Activated CD4-positive, alpha-beta memory T cell treated with anti-CD3 and anti-CD28 coated beads, Interleukin-2, amount 10 ng/mL, durations not matched to agents 7 days and 5 days (primary cell): ENCODE results near the gene RAC2. TPM values are rescaled to one million over a fixed set of nuclear protein-coding genes. Genes with fewer than 3 reads are reported as not detected.

ENCODE experiments used
- CTCF ChIA-PET: fragments of 350-600 bp; sonication (Branson Sonifier 250); formaldehyde crosslinking; loops from one replicate; lab custom pipeline; 2021; ENCODE audit warnings: antibody characterized with exemption, inconsistent platforms; lab: Charles Lee
- POLR2A ChIA-PET: fragments of 350-600 bp; sonication (Branson Sonifier 250); formaldehyde crosslinking; loops from one replicate; lab custom pipeline; 2021; ENCODE audit warnings: antibody characterized with exemption; lab: Charles Lee
- DNase-seq: peaks from one replicate; pipeline ENCODE4 v3.0.0-alpha.2; 2020
- H3K27ac Mint-ChIP-seq: one replicate; pipeline ENCODE4 v1.8.0; 2021; ENCODE audit warnings: mild to moderate bottlenecking, mixed read lengths
- H3K27me3 Mint-ChIP-seq: one replicate; pipeline ENCODE4 v1.8.0; 2021; ENCODE audit warnings: mixed read lengths
- H3K36me3 Mint-ChIP-seq: one replicate; pipeline ENCODE4 v1.8.0; 2021; ENCODE audit warnings: low read depth, mixed read lengths
- H3K4me1 Mint-ChIP-seq: one replicate; pipeline ENCODE4 v1.8.0; 2021; ENCODE audit warnings: mixed read lengths
- H3K4me3 Mint-ChIP-seq: one replicate; pipeline ENCODE4 v1.8.0; 2021; ENCODE audit warnings: mild to moderate bottlenecking, mixed read lengths
- H3K9me3 Mint-ChIP-seq: one replicate; pipeline ENCODE4 v1.8.0; 2021; ENCODE audit warnings: mixed read lengths
- total RNA-seq, 2 experiments: library from RNA; stranded (reverse); gene quantifications; one replicate each; pipeline ENCODE4 v1.2.3, GENCODE V29; 2021

Gene RAC2
- total RNA-seq, 2 experiments from 2014 or later, result 984 to 1,005 TPM

GRCh38 chr22:37212174-37212906, 31.7 kb downstream of the RAC2 start, which contains the start of gene SSTR3:
Gene SSTR3, minus strand, starts transcription at chr22:37212477. Its CDS starts 4,674 bp downstream, at chr22:37207803.
- Mint-ChIP-seq H3K4me3 (no peak within 1 kb of the TSS), H3K27ac (no peak within 1 kb of the TSS), H3K4me1 (peaks cover 5% of the 10 kb centered on the region), H3K9me3 (no peaks in the 10 kb centered on the region), H3K36me3 (no peaks in the 10 kb centered on the region), H3K27me3 (no peaks in the 10 kb centered on the region)
- CTCF ChIA-PET, result interaction anchor here (0.6 to 1.7 kb wide), 2 partner anchors 13 kb away, joined by 3 to 5 read pairs; no protein-coding TSS in a partner anchor
- POLR2A ChIA-PET, result interaction anchor here (1.4 kb wide), 1 partner anchor 13 kb away, joined by 3 read pairs; no protein-coding TSS in a partner anchor
- DNase-seq, result no peak

GRCh38 chr22:37211866-37212173, 32.2 kb downstream of the RAC2 start:
- ChIA-PET POLR2A (no interaction called here), CTCF (interaction anchor here (0.5 to 1.7 kb wide), 3 partner anchors 11 to 56 kb away, joined by 4 to 5 read pairs (median 4); no protein-coding TSS in a partner anchor)
- no peak overlapping the region for H3K27ac Mint-ChIP-seq
- no peaks in the 10 kb centered on the region for H3K9me3 Mint-ChIP-seq
- DNase-seq, result no peak
- peaks cover 3% of the 10 kb centered on the region for H3K4me1 Mint-ChIP-seq
- no peak overlapping the region for H3K4me3 Mint-ChIP-seq
- no peaks in the 10 kb centered on the region for H3K36me3 Mint-ChIP-seq
- H3K27me3 Mint-ChIP-seq, result no peaks in the 10 kb centered on the region

- H3K36me3 Mint-ChIP-seq, result no peaks in the 10 kb centered on the region
- no peak overlapping the region for H3K4me3 Mint-ChIP-seq
- POLR2A ChIA-PET, result interaction anchor here (0.7 to 2.4 kb wide), 3 partner anchors 13 to 27 kb away, joined by 3 to 13 read pairs (median 3); no protein-coding TSS in a partner anchor
- no peaks in the 10 kb centered on the region for H3K27me3 Mint-ChIP-seq
- no peaks in the 10 kb centered on the region for H3K9me3 Mint-ChIP-seq
- DNase-seq, result no peak
- H3K4me1 Mint-ChIP-seq, result peaks cover 2% of the 10 kb centered on the region
- no peak overlapping the region for H3K27ac Mint-ChIP-seq
- CTCF ChIA-PET, result interaction anchor here (0.5 to 1.7 kb wide), 4 partner anchors 11 to 91 kb away, joined by 3 to 5 read pairs (median 4); no protein-coding TSS in a partner anchor
Measured at GRCh38 chr22:37211075-37211865, 32.8 kb downstream of the RAC2 start.

GRCh38 chr22:37210041-37210803, 33.8 kb downstream of the RAC2 start:
- Mint-ChIP-seq H3K4me3 (no peak overlapping the region), H3K4me1 (peaks cover 2% of the 10 kb centered on the region), H3K27ac (no peak overlapping the region), H3K27me3 (no peaks in the 10 kb centered on the region), H3K9me3 (no peaks in the 10 kb centered on the region), H3K36me3 (no peaks in the 10 kb centered on the region)
- POLR2A ChIA-PET, result interaction anchor here (0.7 to 2.4 kb wide), 5 partner anchors 9 to 28 kb away, joined by 3 to 13 read pairs (median 4); no protein-coding TSS in a partner anchor
- CTCF ChIA-PET, result interaction anchor here (1.7 kb wide), 1 partner anchor 11 kb away, joined by 5 read pairs; no protein-coding TSS in a partner anchor
- DNase-seq, result no peak

DNA sequence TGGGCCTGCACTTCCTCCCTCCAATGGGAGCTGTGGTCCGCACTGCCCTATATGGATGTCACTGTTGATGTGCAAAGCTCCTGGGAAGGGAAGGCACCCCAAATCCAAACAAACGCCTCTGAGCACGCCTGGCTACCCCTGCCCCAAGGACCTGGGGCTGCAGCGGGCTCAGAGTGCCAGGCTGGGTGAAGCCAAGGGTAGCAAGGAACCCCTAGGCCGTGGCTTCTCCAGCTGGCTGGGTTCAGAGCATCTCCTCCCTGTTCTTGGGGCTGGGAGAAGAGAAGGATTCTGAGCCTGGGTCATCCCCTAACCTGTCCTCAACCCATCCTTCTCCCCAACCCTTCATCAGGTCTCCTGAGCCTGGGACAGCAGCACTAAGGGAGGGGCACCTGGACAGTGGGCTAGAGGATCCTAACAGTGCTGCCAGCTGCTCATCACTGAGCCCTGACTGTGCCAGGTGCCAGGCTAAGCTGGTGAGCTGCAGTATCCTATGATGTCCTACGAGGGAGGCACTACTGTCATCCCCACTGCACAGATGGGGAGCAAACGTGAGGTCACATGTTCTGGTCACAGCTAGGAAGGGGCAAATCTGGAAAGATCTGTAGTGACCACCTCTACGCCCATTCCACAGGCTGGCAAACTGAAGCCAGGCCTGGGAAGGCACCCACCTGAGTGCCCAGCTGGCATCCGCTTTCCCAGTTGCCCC, 34.8 kb downstream of the RAC2 start:
- no peak overlapping the region for H3K27ac Mint-ChIP-seq
- no peak for DNase-seq
- ChIA-PET CTCF (interaction anchor here (1.7 kb wide), 1 partner anchor 10 kb away, joined by 5 read pairs; no protein-coding TSS in a partner anchor), POLR2A (interaction anchor here (1.2 to 2.4 kb wide), 4 partner anchors 10 to 22 kb away, joined by 3 to 13 read pairs (median 4); no protein-coding TSS in a partner anchor)
- no peak overlapping the region for H3K4me3 Mint-ChIP-seq
- no peaks in the 10 kb centered on the region for H3K36me3 Mint-ChIP-seq
- H3K27me3 Mint-ChIP-seq, result no peaks in the 10 kb centered on the region
- no peaks in the 10 kb centered on the region for H3K9me3 Mint-ChIP-seq
- H3K4me1 Mint-ChIP-seq, result peaks cover 2% of the 10 kb centered on the region

DNA sequence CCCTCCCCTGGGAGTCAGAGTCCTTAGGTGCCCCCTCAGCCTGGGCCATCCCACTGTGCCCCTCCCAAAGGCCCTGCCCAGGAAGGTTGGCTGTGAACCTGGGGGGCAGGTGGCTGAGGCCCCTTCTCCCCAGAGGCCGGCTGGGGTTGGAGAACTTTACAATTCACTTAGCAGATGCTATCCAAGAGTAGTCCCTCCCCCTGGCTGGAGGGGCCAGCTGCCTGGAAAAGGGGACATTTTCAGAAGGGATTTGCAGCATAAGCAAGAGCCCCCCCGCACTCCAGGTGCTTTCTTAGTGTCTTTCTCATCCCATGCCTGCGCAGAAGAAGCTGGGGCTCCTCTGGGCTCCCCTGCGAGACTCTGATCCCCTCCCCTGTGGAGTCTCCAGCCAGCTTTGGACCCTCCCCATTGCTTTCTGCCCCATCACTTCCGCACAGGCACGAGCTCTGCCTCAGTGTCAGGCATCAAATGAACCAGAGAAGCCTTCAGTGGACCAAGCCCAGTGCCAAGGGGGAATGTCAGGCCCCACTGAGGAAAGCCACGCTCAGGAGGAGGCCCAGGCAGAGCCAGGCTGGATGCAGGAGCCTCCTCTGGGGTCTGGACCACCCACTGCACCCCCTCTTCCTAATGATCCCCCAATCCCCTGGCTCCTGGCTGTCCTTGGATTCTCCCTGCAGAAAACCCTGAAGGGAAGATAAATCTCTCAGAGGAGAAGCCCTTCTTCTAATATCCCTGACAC, 35.5 kb downstream of the RAC2 start:
- Mint-ChIP-seq H3K27ac (no peak overlapping the region), H3K27me3 (no peaks in the 10 kb centered on the region), H3K4me3 (no peak overlapping the region), H3K9me3 (no peaks in the 10 kb centered on the region), H3K36me3 (no peaks in the 10 kb centered on the region), H3K4me1 (peaks cover 2% of the 10 kb centered on the region)
- DNase-seq, result no peak
- CTCF ChIA-PET, result interaction anchor here (1.2 to 1.7 kb wide), 2 partner anchors 9 kb away, joined by 4 to 5 read pairs; no protein-coding TSS in a partner anchor
- POLR2A ChIA-PET, result interaction anchor here (1.2 to 3.4 kb wide), 5 partner anchors 8 to 22 kb away, joined by 3 to 14 read pairs (median 4); no protein-coding TSS in a partner anchor

DNA sequence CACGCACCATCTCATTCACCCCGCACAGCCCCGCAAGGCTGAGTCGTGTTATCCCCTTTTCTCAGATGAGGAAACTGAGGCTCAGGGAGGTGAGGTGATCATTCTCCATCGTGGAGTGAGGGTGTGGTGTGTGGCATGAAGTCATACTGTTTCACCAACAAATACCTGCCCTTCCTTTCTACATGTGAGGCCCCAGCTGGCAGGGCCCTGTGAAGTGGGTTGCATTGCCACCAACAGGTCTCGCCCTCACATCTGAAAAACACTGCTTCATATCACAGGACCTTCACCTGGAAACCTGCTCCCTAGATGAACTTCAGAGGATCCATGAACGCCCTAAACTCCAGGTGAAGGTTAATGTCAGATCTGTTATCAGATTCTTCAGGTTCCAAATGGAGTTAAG, 36.1 kb downstream of the RAC2 start:
- CTCF ChIA-PET, result interaction anchor here (1.2 kb wide), 1 partner anchor 9 kb away, joined by 4 read pairs; no protein-coding TSS in a partner anchor
- Mint-ChIP-seq H3K4me1 (peaks cover 2% of the 10 kb centered on the region), H3K27me3 (no peaks in the 10 kb centered on the region), H3K36me3 (no peaks in the 10 kb centered on the region), H3K4me3 (no peak overlapping the region), H3K9me3 (no peaks in the 10 kb centered on the region), H3K27ac (no peak overlapping the region)
- POLR2A ChIA-PET, result interaction anchor here (1.2 to 3.4 kb wide), 3 partner anchors 9 to 23 kb away, joined by 3 to 14 read pairs (median 4); no protein-coding TSS in a partner anchor
- DNase-seq, result no peak

DNA sequence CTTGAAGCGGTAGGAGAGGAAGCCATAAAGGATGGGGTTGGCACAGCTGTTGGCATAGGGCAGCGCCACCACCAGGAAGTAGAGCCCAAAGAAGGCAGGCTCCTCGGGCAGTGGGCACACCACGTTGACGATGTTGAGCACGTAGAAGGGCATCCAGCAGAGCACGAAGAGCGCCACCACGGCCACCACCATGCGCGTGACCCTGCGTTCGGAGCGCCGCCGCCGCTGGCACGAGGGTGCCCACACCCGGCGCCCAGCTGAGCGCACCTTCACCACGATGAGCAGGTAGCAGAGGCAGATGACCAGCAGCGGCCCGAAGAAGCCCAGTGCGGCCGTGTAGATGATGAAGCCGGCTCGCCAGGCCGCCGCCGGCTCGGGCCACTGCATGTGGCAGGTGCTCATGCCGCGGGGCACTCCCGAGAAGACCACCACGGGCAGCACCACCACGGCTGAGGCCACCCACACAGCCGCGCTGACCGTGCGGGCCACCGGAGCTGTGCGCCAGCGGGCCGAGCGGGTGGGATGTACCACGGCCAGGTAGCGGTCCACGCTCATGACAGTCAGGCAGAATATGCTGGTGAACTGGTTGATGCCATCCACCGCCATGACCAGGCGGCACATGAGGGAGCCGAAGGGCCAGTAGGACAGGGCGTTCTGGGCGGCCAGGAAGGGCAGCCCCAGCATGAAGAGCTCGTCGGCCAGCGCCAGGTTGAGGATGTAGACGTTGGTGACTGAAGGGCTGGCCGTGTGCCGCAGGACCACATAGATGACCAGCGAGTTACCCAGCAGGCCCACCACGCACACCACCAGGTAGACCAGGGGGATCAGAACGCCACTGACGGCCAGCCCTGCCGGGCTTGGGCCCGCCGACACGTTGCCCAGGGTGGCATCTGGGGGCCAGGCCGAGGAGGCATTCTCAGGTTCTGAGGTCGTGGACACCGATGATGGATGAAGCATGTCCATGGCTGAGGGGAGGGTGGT, 36.9 kb downstream of the RAC2 start:
- Mint-ChIP-seq H3K4me1 (peaks cover 2% of the 10 kb centered on the region), H3K9me3 (no peaks in the 10 kb centered on the region), H3K36me3 (no peaks in the 10 kb centered on the region), H3K4me3 (no peak overlapping the region), H3K27me3 (no peaks in the 10 kb centered on the region), H3K27ac (no peak overlapping the region)
- ChIA-PET POLR2A (interaction anchor here (3.4 kb wide), 1 partner anchor 9 kb away, joined by 14 read pairs; no protein-coding TSS in a partner anchor), CTCF (interaction anchor here (1.2 kb wide), 1 partner anchor 8 kb away, joined by 4 read pairs; no protein-coding TSS in a partner anchor)
- DNase-seq, result no peak

DNA sequence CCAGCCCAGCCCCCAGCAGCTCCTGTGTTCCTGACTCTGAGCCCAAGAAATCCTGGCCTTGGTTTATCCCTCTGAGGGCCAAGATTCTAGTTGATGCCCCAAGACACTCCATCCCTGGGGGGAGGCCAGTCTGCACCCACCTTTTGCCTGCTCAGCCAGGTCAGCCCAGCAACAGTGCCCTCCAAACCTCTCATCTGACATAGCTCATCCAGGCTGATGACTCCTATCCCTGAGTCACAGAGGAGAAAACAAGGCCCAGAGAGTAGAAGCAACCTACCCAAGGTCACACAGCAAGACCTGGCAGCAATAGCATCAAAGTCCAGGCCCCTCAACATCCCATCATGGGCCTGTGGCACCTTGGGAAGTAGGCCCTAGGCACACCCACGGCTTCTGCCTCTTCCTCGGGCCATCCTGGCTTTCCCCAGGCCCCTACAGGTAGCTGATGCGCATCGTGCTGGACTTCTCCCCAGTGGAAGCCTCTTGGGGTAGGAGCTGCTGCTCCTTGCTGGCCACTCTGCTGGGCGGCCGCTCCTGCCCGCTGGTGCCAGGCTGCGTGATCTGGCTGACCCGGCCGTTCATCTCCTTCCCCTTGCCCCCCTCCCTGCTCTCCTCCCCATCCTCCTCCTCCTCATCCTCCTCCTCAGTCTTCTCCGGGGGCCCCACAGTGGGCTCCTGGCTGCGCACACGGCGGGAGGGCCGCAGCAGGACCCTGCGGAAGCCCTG, 37.8 kb downstream of the RAC2 start:
- ChIA-PET CTCF (no interaction called here), POLR2A (interaction anchor here (0.5 to 3.4 kb wide), 2 partner anchors 10 to 128 kb away, joined by 3 to 14 read pairs; no protein-coding TSS in a partner anchor)
- no peaks in the 10 kb centered on the region for H3K9me3 Mint-ChIP-seq
- H3K36me3 Mint-ChIP-seq, result no peaks in the 10 kb centered on the region
- H3K4me3 Mint-ChIP-seq, result no peak overlapping the region
- H3K27ac Mint-ChIP-seq, result no peak overlapping the region
- no peaks in the 10 kb centered on the region for H3K27me3 Mint-ChIP-seq
- peaks cover 2% of the 10 kb centered on the region for H3K4me1 Mint-ChIP-seq
- DNase-seq, result no peak

DNA sequence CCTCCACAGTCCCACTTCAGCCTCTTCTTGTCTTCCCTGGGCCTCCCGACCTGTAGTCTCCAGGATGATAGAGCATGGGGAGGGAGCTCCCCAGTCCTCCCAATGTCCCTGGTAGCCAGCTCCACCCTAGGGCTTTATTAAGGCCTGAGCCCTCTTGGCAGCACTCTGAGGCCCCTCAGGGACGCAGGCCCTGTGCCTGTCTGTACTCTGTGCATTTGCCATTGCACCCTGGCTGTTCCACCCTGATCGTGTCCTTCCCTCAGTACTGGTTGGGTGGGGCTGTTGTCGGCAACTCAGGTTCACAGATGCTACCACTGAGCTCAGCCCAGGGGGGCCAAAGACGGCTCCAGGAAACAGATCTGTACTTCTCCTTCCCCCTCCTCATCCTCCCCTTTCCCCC, 39.0 kb downstream of the RAC2 start:
- H3K27ac Mint-ChIP-seq, result no peak overlapping the region
- ChIA-PET POLR2A (interaction anchor here (3.4 kb wide), 1 partner anchor 12 kb away, joined by 14 read pairs; no protein-coding TSS in a partner anchor), CTCF (no interaction called here)
- H3K4me3 Mint-ChIP-seq, result no peak overlapping the region
- no peak for DNase-seq
- H3K9me3 Mint-ChIP-seq, result no peaks in the 10 kb centered on the region
- H3K27me3 Mint-ChIP-seq, result no peaks in the 10 kb centered on the region
- peaks cover 8% of the 10 kb centered on the region for H3K4me1 Mint-ChIP-seq
- no peaks in the 10 kb centered on the region for H3K36me3 Mint-ChIP-seq
